Measurements from ENCODE around the gene NACA. TPM values are rescaled to one million over a fixed set of nuclear protein-coding genes. Genes with fewer than 3 reads are reported as not detected.
A peak's percentile ranks its signal among the peaks of the same experiment; 100 is the strongest.

NACA gene
- polyA plus RNA-seq, 6 donors from 2014 or later = 936 to 1,276 (median 1,162) TPM

DNA sequence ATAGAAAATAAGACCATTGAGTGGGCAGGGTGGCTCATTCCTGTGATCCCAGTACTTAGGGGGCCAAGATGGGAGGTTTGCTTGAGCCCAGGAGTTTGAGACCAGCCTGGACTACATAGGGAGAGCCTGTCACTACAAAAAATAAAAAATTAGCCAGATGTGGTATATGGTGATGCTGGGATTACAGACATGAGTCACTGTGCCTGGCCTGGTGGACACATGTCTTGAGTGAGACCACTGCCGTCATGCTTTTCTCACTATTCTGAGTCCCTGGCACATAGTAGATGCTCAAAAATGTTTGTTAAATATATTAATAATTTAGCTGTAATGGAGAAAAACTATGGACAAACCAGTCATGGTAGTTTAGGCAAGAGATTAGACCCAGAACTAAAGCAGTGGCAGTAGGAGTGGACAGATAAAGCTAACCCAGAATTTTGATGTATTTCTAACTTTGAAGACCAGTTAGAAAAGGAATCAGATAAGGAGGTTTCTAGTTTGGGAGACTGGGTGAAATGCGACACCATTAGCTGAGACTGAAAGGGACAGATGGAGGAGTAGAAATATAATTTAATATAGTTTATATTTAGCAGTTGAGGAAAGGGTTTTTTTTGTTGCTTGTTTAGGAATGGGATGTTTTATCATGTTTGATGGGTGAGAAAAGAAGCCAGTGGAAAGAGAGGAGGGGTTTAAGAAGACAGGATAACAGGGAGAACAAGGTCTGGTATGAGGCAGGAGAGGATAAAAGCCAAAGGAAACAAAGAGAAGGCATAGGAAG, 29.6 kb downstream of the NACA start:
- ATAC-seq (ENCODE audit: low read depth in 2 of 2) = no peak
- Mint-ChIP-seq H3K36me3 (no peaks in the 10 kb centered on the region), H3K27ac (no peak overlapping the region), H3K4me3 (peak overlapping the region in 1 of 8 donors; percentile 8), H3K27me3 (no peaks in the 10 kb centered on the region), H3K9me3 (no peaks in the 10 kb centered on the region), H3K4me1 (peaks cover 0 to 3% (median under 1%) of the 10 kb centered on the region in 3 donors)
- no peak for DNase-seq

DNA sequence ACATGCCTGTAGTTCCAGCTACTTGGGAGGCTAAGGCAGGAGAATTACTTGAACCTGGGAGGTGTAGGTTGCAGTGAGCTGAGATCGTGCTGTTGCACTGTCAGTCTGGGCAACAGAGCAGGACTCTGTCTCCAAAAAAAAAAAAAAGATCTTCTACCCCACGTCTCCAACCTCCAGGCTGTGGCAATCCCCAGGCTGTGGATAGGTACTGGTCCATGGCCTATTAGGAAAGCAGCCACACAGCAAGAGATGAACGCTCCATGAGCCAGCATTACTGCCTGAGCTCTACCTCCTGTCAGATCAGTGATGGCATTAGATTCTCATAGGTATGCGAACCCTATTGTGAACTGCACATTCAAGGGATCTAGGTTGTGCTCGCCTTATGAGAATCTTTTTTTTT, 30.9 kb downstream of the NACA start:
- H3K36me3 Mint-ChIP-seq = no peaks in the 10 kb centered on the region
- H3K4me1 Mint-ChIP-seq = peaks cover 0 to 8% (median 4%) of the 10 kb centered on the region in 3 donors
- ATAC-seq (ENCODE audit: low read depth in 2 of 2) = no peak
- H3K9me3 Mint-ChIP-seq = no peaks in the 10 kb centered on the region
- H3K27me3 Mint-ChIP-seq = no peaks in the 10 kb centered on the region
- no peak for DNase-seq
- H3K27ac Mint-ChIP-seq = no peak overlapping the region
- H3K4me3 Mint-ChIP-seq = no peak overlapping the region

DNA sequence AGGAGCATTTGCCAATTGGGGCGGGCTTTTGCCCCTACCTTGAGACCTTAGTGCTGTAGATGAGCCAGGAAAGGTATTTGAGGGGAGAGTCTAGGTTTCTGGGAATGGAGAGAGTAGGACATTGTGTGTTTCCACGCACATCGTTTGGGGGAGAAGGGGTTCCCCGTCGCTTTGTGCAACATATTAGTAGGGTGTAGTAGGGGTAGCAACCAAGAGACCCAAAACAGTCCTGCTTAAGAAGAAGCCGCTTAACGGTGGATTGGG, 36.3 kb downstream of the NACA start:
- peaks cover 24 to 53% (median 36%) of the 10 kb centered on the region in 3 donors for H3K4me1 Mint-ChIP-seq
- H3K27ac Mint-ChIP-seq = peak overlapping the region; percentile 97 to 99 (median 99)
- DNase-seq (no peak), ATAC-seq (ENCODE audit: low read depth in 2 of 2) (peak; percentile 1)
- peak overlapping the region; percentile 88 to 99 (median 99) for H3K4me3 Mint-ChIP-seq
- H3K9me3 Mint-ChIP-seq = no peaks in the 10 kb centered on the region
- H3K27me3 Mint-ChIP-seq = no peaks in the 10 kb centered on the region
- no peaks in the 10 kb centered on the region for H3K36me3 Mint-ChIP-seq

DNA sequence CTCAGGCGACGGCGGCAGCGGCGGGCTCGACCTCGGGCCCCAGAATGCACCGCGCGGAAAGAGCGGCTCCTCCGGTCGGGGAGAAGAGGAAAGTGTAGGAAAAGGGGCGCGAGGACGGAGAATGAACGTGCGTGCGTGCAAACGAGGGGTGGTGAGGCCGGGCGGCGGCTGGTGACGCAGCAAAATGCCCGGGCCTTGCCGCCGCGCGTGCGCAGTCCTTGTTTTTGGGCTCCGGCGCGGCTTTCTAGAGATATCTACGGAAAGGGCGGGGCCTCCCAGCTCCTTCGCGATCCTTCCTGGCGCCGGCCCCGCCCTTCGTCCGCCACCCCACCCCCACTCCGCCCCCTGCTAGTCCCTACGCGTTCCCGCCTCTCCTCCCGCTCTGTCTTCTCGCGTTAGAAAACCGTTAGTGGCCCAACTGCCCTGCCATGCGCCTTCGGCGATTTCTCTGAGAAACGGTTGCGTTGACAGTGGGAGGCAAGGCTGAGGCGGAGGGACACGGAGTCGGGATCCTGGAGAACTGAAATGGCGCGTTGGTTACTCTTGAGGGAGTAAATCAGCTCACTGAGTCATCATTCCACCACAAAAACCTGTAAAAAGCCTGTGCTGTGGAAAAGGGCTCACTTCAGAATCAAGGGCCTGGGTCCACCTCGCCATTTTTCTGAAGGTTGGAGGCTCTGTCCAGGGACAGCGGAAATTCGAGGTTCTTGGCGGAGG, 36.8 kb downstream of the NACA start, which contains the start of gene PTGES3:
Gene PTGES3, minus strand, starts transcription at position 156 of the 717 bp plus-strand sequence. CDS start 285 bp downstream, outside the sequence.
- Mint-ChIP-seq H3K27ac (peak within 1 kb of the TSS; percentile 97 to 99 (median 99)), H3K27me3 (no peaks in the 10 kb centered on the region), H3K4me1 (peaks cover 25 to 58% (median 37%) of the 10 kb centered on the region in 3 donors), H3K36me3 (no peaks in the 10 kb centered on the region), H3K9me3 (no peaks in the 10 kb centered on the region), H3K4me3 (peak within 1 kb of the TSS; percentile 88 to 99 (median 99))
- peak; percentile 96 for DNase-seq
- peak; percentile 62 to 72 for ATAC-seq (ENCODE audit: low read depth in 2 of 2)

DNA sequence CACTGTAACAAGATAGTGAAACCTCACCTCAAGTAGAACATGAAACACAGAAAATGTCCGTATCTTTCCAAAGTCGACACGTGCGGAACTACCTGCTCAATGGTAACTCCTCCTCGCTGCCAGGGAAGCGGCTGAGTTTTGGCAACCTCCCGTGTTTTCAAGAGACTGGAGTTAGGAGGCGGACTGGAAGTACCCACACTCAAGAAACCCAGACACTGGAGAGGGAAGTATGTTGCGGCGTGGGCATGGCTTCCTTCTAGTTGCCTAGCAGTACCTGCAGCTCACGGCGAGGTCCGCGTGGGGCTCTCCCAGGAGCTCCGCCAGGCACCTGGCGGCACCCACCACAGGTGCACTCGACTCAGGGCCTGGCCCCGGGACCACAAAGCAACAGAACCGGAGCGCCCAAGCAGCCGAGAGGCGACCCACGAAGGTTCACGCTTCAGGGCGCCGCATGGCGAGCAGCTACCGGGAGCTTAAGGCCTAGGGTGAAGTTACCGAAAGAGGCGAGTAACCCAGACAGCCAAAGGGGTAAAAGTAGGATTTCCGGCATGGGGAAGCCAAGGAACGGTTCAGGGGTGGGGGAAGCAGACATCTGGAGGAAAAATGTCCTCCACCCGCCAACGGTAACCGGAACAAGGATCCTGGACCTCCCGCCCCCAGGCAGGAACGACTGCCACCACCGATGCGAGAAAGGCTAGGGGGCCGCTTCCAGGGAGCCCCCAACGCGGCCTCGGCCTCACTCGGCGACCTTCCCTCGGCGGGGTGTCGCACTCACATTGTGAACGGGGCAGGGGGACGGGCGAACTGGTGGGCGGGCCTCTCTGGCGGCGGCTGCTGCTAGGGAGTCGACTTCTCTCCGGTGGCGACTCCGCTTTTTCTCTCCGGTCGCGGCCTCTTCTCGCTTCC, 37.6 kb downstream of the NACA start:
- DNase-seq (peak; percentile 68), ATAC-seq (ENCODE audit: low read depth in 2 of 2) (peak; percentile 54 to 55)
- Mint-ChIP-seq H3K4me1 (peaks cover 25 to 65% (median 37%) of the 10 kb centered on the region in 3 donors), H3K27me3 (no peaks in the 10 kb centered on the region), H3K4me3 (peak overlapping the region; percentile 88 to 99 (median 99)), H3K27ac (peak overlapping the region; percentile 97 to 99 (median 99)), H3K9me3 (no peaks in the 10 kb centered on the region), H3K36me3 (no peaks in the 10 kb centered on the region)

DNA sequence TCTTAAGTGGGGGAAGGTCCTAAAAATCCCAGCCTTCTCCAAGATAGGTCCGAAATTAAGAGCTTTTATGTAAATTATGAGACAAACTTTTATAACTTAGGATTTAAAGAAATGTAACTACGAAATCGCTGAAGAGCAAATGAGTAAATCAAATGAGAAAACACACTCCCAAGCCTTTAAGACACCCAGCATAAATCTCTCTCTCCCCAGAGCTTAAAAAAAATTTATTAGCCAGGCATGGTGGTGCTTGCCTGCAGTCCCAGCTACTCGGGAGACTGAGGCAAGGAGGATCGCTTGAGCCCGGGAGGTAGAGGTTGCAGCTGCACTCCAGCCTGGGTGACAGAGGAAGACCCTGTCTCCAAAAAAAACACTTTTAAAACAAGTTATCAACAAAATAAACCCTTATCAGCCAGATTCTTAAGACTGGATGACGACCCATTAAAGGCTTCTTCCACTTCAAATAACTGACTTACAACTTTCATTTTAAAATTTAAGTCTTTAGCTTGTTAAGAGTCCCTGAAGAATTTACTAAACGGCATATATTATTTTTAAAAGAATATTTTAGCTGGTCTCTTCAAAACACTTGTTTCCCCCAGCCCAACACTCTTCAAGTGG, 40.2 kb downstream of the NACA start:
- H3K9me3 Mint-ChIP-seq = no peaks in the 10 kb centered on the region
- H3K27me3 Mint-ChIP-seq = no peaks in the 10 kb centered on the region
- no peaks in the 10 kb centered on the region for H3K36me3 Mint-ChIP-seq
- peak overlapping the region; percentile 77 to 97 (median 87) for H3K27ac Mint-ChIP-seq
- ATAC-seq (ENCODE audit: low read depth in 2 of 2) (no peak), DNase-seq (no peak)
- H3K4me1 Mint-ChIP-seq = peaks cover 31 to 81% (median 44%) of the 10 kb centered on the region in 3 donors
- peak overlapping the region; percentile 56 to 99 (median 84) for H3K4me3 Mint-ChIP-seq

DNA sequence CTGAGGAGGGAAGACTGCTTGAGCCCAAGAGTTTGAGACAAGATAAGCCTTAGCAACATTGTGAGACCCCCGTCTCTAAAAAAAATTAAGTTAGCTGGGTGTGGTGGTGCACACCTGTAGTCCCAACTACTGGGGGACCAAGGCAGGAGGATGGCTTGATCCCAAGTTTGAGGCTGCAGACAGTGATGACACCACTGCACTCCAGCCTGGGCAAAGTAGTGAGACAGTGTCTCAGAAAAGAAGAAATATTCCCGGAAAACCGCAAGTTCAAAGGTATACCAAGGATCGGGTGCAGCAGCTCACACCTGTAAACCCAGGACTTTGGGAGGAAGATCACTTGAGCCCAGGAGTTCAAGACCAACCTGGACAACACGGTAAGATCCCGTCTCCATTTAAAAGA, 42.8 kb downstream of the NACA start:
- Mint-ChIP-seq H3K27ac (peak overlapping the region in 1 of 6 donors; percentile 97), H3K4me3 (peak overlapping the region in 5 of 8 donors; percentile 5 to 65 (median 20)), H3K27me3 (no peaks in the 10 kb centered on the region), H3K4me1 (peaks cover 24 to 80% (median 34%) of the 10 kb centered on the region in 3 donors), H3K9me3 (no peaks in the 10 kb centered on the region), H3K36me3 (no peaks in the 10 kb centered on the region)
- DNase-seq (no peak), ATAC-seq (ENCODE audit: low read depth in 2 of 2) (no peak)

DNA sequence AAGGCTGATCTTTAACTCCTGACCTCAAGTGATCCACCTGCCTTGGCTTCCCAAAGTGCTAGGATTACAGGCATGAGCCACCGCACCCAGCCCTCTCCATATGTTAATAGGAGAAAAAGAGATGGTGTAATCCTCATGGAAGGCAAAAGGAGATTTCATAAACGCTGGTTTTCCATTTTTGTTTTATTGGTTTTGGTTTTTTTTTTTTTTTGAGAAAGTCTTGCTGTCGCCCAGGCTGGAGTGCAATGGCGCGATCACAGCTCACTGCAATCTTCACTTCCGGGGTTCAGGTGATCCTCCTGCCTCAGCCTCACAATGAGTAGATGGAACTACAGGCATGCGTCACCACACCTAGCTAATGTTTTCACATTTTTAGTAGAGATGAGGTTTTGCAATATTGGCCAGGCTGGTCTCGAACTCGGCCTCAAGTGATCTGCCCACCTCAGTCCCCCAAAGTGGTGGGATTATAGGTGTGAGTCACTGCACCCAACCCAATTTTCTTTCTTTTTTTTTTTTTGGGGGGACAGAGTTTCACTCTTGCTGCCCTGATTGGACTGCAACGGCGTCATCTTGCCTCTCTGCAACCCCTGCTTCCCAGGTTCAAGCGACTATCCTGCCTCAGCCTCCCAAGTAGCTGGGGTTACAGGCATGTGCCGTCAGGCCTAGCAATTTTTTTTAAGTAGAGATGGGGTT, 45.1 kb downstream of the NACA start:
- Mint-ChIP-seq H3K4me3 (peak overlapping the region in 3 of 8 donors; percentile 22 to 57 (median 42)), H3K27ac (peak overlapping the region in 3 of 6 donors; percentile 34 to 79 (median 58)), H3K9me3 (no peaks in the 10 kb centered on the region), H3K27me3 (no peaks in the 10 kb centered on the region), H3K36me3 (no peaks in the 10 kb centered on the region), H3K4me1 (peaks cover 17 to 76% (median 30%) of the 10 kb centered on the region in 3 donors)
- ATAC-seq (ENCODE audit: low read depth in 2 of 2) (no peak), DNase-seq (no peak)

DNA sequence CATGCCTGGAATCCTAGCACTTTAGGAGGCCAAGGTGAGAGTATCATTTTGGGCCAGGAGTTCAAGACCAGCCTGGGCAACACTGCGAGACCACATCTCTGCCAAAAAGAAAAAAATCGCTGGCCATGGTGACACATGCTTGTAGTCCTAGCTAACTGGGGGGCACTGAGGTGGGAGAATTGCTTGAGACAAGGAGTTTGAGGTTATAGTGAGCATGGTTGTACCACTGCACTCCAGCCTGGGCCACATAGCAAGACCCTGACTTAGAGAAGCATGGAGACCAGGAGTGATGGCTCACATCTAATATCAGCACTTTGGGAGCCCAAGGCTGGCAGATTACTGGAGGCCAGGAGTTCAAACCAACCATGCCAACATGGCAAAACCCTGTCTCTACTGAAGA, 46.2 kb downstream of the NACA start:
- Mint-ChIP-seq H3K36me3 (no peaks in the 10 kb centered on the region), H3K27ac (peak overlapping the region in 5 of 6 donors; percentile 34 to 92 (median 75)), H3K27me3 (no peaks in the 10 kb centered on the region), H3K4me1 (peaks cover 14 to 70% (median 18%) of the 10 kb centered on the region in 3 donors), H3K9me3 (no peaks in the 10 kb centered on the region), H3K4me3 (peak overlapping the region in 1 of 8 donors; percentile 41)
- no peak for DNase-seq
- no peak for ATAC-seq (ENCODE audit: low read depth in 2 of 2)

DNA sequence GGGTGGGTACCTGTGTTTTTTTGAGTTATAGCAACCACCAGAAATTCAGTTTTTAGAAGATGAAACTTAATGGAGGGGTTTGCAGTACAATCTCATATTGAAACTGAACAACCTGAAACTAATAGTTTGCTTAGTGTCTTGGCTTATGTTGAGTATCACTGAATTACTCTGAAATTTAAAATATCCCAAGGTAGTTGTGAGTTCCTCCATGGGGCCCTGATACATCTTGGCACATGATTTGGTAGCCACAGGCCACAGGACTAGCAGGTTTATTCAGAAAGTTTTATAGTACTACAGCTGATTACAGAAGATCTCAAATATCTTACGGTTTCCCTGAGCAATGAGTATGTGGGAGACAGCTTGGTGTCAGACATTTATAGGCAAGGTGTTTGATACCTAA, 47.4 kb downstream of the NACA start:
- no peaks in the 10 kb centered on the region for H3K27me3 Mint-ChIP-seq

DNA sequence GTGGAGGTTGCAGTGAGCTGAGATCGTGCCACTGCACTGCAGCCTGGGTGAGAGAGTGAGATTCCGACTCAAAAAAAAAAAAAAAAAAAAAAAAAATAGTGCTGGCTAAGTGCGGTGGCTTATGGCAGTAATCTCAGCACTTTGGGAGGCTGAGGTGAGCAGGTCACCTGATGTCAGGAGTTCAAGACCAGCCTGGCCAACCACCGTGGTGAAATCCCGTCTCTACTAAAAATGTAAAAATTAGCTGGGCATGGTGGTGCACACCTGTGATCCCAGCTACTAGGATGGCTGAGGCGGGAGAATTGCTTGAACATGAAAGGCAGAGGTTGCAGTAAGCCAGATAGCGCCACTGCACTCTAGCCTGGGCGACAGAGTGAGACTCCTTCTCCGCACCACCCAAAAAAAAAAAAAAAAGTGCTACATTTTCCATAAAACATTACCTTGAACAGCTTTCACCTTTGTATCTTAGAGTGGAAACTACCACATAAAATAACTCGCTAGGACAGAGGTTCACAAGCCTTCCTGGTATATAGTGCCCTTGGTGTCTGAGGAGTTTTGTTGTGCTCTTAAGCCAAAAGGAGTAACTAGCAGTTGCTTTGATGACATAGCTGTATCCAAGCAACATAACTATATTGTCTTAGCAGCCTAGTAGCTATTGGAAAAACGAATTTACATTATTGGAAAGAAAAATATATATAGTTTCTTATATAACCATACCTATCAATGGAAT, 48.1 kb downstream of the NACA start:
- H3K27ac Mint-ChIP-seq = peak overlapping the region in 2 of 6 donors; percentile 41 to 69
- ATAC-seq (ENCODE audit: low read depth in 2 of 2) = no peak
- H3K27me3 Mint-ChIP-seq = no peaks in the 10 kb centered on the region
- no peak for DNase-seq
- no peaks in the 10 kb centered on the region for H3K36me3 Mint-ChIP-seq
- H3K4me1 Mint-ChIP-seq = peaks cover 9 to 62% (median 24%) of the 10 kb centered on the region in 3 donors
- H3K9me3 Mint-ChIP-seq = no peaks in the 10 kb centered on the region
- no peak overlapping the region for H3K4me3 Mint-ChIP-seq

More for the DNA sequence above, 47.4 kb downstream of the NACA start:
- H3K36me3 Mint-ChIP-seq = no peaks in the 10 kb centered on the region
- H3K9me3 Mint-ChIP-seq = no peaks in the 10 kb centered on the region
- no peak for DNase-seq
- H3K4me1 Mint-ChIP-seq = peaks cover 12 to 65% (median 22%) of the 10 kb centered on the region in 3 donors
- peak overlapping the region in 2 of 6 donors; percentile 12 to 41 for H3K27ac Mint-ChIP-seq
- no peak overlapping the region for H3K4me3 Mint-ChIP-seq
- no peak for ATAC-seq (ENCODE audit: low read depth in 2 of 2)

DNA sequence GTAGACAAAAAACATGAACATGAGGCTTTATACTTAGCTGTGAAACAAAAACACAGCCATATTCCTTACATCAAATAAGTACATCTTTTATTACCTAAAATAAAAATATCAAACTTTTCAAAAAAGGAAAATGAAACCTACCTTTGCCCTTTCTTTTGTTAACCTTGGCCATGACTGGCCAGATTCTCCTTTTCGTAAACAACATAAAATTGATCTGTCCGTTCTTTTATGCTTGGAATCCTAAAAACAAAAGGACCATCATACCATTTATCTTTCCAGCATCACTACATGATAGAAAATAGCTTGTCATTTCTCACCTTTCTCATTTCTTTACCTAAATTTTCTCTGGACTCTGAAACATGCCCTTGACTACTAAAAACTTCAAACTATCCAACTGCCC, 53.5 kb downstream of the NACA start:
- Mint-ChIP-seq H3K27ac (peak overlapping the region in 2 of 6 donors; percentile 22 to 45), H3K27me3 (no peaks in the 10 kb centered on the region), H3K4me3 (no peak overlapping the region), H3K36me3 (peaks cover 0 to 4% of the 10 kb centered on the region in 2 donors), H3K4me1 (peaks cover 4 to 29% (median 19%) of the 10 kb centered on the region in 3 donors), H3K9me3 (no peaks in the 10 kb centered on the region)
- DNase-seq = no peak
- no peak for ATAC-seq (ENCODE audit: low read depth in 2 of 2)
